ENCODE measurements around the gene COP1. TPM values are rescaled to one million over a fixed set of nuclear protein-coding genes. Genes with fewer than 3 reads are reported as not detected.
"Not testable (repeated sequence)": the region's sequence is repeated elsewhere in the genome, so short reads cannot be mapped to it uniquely, and the experiment has no call there.

COP1 gene
- total RNA-seq, 1 donor from 2014 or later, result 47.2 TPM

DNA sequence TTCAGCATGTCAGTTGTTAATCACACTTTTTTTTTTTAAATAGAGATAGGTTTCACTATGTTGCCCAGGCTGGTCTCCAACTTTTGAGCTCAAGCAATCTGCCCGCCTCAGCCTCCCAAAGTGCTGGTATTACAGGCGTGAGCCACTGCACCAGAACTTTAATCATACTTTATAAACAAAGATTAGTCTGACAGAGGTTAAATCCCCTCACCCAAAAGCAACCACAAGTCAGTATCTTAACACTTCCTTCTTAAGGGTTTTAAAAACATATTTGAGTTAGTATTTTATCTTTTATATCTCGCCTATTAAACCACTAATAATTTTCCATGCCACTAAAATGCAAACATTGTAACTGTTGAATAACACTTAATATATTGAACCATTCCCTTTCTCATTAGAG, 70.2 kb downstream of the COP1 start:
- intact Hi-C loops (cut with micrococcal nuclease), result no loop called here

DNA sequence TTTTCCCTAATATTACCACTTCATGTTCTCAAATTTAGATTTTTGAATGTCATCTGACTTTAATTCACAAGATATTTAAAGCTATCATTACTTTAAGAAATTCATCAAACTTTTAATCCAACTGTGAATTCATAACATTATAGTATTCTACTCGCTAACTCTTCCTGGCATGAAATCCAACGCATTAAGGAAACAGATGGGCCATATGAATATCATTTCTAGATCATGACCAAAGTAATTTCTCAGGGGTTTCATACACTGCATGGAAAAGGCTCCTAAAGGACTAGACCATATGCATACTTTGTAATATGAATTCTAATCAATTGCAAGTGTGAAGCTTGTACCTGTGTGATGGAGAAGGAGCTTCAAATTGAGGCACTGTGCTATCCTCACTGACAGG, 72.4 kb downstream of the COP1 start:
- intact Hi-C loops (cut with micrococcal nuclease), result no loop called here

DNA sequence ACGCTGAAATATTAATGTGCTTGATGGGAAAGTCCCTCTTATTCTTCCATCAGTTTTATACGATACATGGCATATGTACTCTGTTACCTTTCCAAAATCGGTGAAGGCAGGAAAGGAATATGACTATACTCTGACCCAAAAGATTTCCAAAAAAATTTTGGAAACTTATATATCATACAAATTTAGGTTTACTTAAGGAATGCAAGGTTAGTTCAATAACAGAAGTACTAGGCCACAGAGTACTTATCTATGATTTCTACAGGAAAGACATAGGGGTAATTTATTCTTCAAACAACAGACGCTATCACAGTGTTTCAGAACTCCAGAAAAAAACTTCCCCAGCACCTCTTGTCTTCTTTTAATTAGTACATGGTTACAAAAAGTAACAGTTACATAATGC, 84.8 kb downstream of the COP1 start:
- intact Hi-C loops (cut with micrococcal nuclease), result loop anchor here (5.0 kb wide), 1 partner anchor 85 kb away; the partner anchor contains the start of gene COP1

DNA sequence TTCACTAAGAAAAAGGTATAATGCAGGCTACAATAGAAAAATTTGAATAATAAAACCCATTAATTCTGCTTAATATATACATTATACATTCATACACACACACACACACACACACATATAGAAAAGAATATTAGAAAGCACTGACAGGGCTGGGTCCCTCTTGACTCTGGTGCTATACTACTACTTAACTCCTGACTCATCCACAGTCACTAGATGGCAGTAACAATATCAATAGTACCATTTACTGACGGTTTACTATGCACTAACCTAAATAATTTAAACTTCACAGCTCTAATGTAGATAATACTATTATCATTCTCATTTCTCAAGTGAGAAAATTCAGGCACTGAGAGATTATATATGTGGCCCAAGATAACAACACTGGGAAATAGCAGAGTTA, 87.5 kb downstream of the COP1 start:
- intact Hi-C loops (cut with micrococcal nuclease), result no loop called here

DNA sequence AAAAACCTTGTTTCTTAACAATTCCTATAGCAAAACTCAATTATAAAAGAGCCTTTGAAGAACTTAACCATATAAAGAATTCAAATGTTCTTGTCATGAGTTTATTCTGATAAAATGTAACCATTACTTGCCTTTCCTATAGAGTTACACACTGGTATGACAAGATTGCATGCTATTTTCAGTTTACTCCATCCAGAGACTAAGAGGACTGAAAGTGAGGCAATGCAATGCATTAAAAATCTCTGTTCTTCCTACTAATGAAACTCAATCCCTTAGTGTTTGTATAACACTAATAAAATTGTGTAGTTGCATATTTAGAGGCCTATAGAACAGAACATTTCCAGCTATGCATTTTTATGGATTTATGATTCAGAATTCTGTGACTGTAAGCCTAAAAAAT, 88.1 kb downstream of the COP1 start:
- intact Hi-C loops (cut with micrococcal nuclease), result no loop called here

DNA sequence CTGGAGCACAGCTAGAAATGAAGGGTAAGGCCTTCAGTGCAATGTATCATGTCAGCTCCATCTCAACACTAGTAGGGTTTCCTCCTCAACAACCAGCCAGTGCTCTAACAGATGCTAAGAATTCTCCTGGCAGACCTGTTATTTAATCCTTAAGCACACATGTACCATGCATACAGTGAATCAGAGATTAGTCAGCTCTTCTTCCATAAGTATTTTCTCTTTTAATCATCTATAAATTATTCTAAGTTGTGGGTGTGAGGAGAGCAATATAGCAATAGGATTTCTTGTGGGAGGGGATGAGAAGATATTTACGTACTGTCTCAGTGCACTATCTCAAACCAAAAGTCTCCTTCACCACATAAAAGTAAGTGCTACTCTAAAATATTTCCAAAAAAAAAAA, 95.3 kb downstream of the COP1 start:
- intact Hi-C loops (cut with micrococcal nuclease), result no loop called here

DNA sequence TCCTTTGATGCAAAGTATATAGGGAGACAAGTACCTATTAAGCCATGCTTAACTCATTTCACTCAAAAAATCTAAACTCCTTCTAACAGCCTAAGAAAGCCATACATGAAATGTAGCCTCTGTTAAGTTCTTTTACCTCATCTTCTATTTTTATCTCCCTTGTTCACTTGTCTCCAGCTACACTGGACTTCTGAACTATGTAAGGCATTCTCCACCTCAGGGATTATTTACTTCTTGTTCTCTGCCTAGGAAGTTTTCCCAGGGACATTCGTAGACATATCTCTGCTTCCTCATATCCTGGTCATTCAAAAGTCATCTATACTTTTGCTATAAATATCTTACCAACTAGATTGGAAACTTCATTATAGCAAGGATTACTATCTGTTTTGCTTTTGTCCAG, 96.9 kb downstream of the COP1 start:
- intact Hi-C loops (cut with micrococcal nuclease), result no loop called here

DNA sequence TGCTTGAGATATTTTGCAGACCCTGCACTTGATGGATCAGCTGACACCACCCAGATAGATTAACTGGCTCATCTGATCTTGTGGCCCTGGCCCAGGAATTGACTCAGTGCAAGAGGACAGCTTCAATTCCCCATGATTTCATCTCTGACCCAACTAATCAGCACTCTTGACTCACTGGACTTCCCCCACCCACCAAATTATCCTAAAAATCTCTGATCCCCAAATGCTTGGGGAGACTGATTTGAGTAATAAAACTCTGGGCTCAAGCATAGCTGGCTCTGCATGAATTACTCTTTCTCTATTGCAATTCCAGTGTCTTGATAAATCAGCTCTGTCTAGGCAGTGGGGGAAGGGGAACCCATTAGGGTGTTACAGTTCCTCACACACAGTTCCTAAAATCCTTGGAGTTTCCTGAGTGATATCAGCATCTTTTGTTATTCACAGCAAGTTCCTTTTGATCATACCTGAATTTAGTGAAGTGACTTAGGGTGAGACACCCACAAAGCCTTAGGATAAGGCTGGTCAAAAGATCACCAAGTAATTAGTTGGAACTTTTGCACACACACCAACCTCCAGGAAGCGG, 104.2 kb downstream of the COP1 start:
- intact Hi-C loops (cut with micrococcal nuclease), result no loop called here

DNA sequence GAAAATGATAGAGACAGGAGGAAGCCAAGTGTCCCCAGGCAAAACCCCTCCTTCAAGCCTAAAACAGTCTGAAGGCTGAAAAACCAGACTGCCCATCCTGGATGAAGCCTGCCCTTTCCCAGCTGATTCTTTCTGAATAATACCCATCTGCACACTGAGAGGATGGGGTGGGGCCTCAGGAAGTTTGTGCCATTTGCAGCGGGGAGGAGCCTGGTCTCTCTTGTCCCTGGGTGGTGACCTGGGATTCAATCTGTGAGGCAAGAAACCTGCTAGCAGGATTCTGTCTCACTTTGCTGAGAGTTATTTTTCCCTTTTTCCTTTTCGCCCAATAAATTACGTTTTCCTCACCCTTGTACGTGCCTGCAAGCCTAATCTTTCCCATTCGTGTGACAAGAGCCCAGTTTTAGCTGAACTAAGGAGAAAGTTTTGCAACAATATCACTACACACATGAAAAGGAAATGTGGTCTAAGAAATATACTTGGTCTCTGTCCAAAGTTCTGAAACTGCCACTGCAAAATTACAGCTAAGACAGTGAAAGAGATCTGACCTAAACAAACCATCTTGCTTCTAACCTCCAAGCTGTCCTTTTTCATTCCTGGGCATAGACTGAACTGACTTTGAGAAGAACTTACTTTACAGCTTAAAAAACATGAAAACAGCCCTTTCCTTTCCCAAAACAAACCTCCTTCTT, 105.0 kb downstream of the COP1 start:
- intact Hi-C loops (cut with micrococcal nuclease), result no loop called here

DNA sequence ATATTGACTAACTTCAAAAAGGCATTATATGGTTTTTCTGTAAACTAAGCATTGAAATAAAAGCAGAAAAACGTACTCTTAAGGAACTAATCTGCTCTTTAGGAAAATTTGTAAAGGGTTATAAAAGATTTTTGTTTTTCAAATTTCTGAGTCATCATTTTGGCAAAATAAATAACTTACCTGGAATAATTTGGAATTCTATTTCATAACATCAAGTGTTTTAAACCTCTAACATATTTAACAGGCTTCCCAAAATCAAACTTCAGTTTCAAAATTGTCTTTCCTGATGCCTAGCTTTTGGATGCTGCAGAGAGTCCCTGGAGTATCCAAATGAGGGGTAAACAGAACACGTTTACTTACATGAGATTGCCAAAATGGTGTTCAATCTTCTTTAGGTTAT, 108.5 kb downstream of the COP1 start:
- intact Hi-C loops (cut with micrococcal nuclease), result no loop called here

DNA sequence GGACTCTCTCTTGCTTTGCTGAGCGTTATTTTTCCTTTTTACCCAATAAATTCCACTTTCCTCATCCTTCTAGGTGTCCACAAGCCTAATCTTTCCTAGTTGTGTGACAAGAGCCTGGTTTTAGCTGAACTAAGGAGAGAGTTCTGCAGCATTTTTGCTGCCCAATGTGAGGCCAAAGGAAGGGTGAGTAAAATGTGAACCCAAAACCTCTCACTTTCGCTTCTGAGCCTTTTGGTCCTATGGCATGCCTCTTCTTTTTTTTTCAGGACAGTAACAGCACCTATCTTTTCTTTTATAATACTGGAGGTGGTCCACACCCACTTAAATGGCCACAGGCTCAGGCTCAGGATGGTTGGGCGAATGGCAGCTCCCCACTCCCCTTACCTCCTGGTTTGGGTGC, 111.1 kb downstream of the COP1 start:
- intact Hi-C loops (cut with micrococcal nuclease), result no loop called here

DNA sequence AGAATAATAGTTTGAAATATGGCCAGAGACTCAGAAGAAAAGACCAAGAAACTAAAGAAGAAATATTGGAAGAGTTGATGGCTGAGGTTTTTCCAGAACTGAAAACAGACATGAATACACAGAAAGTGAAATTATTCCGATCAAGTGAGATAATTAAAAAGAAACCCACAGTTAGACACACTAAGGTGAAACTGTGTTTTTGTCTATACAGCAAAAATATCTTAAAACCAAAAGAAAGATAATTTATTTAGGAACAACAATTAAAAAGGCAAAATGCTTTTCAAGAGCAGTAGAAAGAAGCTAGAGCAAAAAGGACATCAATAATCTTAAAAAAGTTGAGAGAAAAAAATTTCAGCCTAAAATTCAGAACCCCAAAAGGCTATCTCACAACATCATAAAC, 116.3 kb downstream of the COP1 start:
- intact Hi-C loops (cut with micrococcal nuclease), result no loop called here

DNA sequence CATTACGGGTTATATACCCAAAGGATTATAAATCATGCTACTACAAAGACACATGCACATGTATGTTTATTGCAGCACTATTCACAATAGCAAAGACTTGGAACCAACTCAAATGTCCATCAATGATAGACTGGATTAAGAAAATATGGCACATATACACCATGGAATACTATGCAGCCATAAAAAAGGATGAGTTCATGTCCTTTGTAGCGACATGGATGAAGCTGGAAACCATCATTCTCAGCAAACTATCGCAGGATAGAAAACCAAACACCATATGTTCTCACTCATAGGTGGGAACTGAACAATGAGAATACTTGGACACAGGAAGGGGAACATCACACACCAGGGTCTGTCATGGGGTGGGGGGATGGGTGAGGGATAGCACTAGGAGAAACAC, 119.3 kb downstream of the COP1 start:
- intact Hi-C loops (cut with micrococcal nuclease), result not testable (repeated sequence)

DNA sequence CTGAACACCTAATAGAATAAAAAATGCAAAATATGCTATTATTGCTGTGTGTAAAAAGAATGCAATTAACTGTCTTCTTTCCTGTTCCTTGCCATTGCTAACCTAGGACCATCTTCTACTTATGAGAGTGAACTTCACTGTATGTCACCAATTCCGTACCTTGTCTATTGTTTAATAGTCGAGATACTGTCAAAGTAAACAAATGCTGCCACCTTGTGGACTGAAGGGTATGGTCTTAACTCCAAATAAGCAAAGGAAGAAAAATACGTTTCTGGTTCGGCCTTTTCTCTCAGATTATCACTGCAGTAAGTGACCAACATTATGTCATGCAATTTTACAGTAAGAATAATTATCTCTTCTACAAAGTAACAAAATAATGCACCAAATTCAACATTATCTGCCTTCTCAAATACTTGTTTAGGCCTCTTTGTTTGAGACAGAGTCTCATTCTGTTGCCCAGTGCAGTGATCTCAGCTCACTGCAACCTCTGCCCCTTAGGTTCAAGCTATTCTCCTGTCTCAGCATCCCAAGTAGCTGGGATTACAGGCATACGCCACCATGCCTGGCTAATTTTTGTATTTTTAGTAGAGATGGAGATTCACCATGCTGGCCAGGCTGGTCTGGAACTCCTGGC, 133.4 kb downstream of the COP1 start:
- intact Hi-C loops (cut with micrococcal nuclease), result loop anchor here (1.0 to 10.0 kb wide), 4 partner anchors 134 to 921 kb away; partner anchors contain the start of genes COP1 and TNR

DNA sequence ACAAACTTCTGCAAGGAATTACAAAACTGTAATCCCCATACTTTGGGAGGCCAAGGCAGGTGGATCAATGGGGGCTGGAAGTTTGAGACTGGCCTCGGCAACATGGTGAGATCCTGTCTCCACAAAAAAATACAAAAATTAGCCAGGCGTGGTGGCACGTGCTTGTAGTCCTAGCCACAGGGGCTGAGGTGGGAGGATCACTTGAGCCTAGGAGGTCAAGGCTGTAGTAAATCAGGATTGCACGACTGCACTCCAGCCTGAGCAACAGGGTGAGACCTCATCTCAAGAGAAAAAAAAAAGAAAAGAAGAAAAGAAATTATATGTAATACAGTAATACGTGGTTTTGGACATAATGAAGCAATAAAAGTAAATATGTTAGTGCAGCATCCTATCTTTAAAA, 138.2 kb downstream of the COP1 start:
- intact Hi-C loops (cut with micrococcal nuclease), result no loop called here

DNA sequence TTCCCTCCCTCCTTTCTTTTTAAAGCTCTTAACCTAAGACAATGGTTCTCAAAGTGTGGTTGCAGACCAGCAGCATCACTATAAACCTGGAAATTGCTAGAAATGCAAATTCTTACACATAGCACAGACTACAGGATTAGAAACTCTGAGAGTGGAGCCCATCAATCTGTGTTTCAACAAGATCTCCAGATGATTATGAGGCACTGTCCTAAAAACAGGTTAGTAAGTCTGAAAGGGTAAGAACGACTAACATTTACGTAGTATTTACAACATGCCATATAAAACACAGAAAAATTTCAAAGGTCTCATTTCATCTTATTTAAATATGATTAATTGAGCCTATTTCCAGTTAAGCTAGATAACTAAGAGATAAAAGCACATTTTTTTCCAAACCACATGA, 138.8 kb downstream of the COP1 start:
- intact Hi-C loops (cut with micrococcal nuclease), result no loop called here

DNA sequence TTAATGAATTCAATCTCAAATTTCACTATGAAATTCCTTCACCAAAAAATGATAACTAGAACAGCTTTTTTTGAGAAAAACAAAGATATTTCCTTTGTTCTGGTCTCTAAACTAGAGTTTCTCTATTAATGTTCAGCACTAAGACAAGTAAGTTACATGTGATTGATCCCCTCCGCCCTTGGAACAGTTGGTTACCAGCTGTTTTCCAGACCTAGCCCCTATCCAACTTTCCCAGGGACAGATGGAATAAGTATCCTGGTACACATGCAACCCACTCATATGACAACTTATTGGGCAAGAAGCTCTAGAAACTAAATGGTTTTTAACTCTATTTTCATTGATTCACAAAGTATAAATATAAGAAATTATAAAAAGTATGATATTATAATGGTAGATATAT, 140.4 kb downstream of the COP1 start:
- intact Hi-C loops (cut with micrococcal nuclease), result no loop called here

DNA sequence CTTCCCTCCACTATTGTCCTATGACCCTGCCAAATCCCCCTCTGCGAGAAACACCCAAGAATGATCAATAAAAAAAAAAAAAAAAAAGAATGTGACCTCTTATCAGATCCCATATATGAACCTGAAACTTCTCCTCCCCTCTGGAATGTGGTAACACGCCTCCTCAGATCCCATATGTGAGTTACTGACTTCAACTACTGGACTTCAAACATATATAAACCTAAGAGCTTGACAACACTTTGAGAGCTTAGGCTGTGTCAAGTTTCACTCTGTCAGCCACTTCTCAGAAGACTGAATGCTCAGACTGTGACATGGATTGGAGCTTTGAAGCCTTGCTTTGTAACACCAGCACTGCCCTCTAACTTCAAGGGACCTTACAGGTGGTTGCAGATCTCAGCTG, 148.4 kb downstream of the COP1 start:
- intact Hi-C loops (cut with micrococcal nuclease), result no loop called here

DNA sequence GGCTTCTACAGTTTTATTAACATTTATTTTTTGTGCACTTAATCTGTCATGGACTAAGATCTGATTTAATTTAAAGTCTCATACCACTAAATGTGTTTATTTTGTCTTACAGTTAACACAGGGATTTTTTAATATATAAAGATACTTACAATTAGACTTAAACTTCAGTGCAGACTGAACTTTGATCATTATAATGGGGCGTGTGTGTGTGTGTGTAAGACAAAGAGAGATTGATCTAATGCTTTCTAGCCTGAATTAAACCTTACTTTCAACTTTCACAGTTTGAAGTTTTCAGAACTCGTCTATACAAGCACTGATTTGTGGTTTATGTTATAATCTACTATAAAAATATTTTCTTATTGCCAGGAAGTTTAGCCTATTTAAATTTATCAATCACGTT, 150.8 kb downstream of the COP1 start:
- intact Hi-C loops (cut with micrococcal nuclease), result no loop called here

DNA sequence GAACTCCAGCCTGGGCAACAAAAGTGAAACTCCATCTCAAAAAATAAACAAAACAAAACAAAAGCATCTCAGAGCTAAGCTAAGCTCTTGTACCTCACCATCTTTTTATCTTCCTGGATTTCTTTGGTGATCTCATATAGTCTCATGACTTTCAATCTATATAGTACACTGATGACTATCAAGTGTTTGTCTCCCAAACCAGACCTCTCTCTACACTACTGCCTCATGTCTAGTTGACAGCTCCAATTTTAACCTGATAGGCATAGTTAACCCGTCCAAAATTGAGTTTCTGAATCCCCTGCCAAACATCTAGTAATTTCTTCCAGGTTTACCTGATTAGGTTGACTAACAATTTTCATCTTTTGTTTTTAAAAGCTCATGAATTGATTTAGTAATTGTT, 151.7 kb downstream of the COP1 start:
- intact Hi-C loops (cut with micrococcal nuclease), result no loop called here

DNA sequence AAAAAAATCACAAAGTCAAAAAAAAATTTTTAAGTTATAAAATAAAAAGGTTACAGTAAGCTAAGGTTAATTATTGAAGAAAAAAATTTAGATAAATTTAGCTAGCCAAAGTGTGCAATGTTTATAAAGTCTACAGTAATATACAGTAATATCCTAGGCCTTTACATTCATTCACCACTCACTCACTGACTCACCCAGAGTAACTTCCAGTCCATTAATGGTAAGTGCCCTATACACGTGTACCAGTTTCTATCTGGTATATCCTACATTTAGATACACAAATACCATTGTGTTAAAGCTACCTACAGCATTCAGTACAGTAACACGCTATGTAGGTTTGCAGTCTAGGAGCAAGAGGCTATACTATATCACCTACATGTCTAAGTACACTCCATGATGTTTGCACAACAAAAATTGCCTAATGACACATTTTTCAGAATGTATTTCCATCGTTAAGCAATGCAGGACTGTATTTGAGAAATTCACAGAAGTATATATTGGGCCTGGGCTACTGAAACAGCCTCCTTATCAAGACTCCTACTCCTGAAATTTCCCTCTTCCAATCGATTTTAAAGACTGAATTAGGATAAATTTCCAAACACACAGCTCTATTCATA, 155.1 kb downstream of the COP1 start:
- intact Hi-C loops (cut with micrococcal nuclease), result no loop called here

DNA sequence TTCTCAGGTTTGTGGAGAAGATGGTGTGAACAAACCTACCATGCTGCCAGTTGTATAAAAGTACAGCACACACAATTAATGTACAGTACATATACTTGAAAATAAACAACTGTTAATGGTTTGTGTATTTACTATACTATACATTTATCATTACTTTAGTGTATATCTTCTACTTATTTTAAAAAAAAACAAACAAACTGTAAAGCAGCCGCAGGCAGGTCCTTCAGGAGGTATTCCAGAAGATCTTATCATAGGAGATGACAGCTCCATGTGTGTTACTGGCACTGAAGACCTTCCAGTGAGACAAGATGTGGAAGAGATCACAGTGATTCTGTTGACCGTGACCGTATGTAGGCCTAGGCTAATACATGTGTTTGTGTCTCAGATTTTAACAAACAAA, 155.7 kb downstream of the COP1 start:
- intact Hi-C loops (cut with micrococcal nuclease), result no loop called here

DNA sequence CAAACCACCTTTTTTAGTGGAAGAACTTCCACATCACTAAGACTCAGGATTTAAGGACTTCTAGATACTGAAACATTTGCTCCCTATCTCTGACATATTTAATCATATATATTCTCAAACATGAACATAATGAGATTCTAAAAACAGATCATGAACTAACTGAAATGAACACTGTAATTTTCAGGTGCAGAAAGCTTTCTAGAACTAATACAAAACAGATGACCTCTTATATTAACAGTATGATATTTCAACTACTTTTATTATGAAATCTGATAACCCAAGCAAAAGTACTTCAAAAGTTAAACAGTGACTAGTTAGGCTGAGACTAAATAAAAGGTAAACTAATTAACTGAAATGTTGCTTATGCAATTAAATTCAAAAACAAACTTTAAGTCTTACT, 157.5 kb downstream of the COP1 start:
- intact Hi-C loops (cut with micrococcal nuclease), result no loop called here

Measured in T-helper 1 cell treated with Interleukin-12 subunit alpha and Interleukin-12 subunit beta and Interleukin-4 antibody, amounts not matched to agents 30 ng/mL and 1 ng/mL, for 36 hours (primary cell).